Spleen (tissue), 10 donors: ENCODE data around the gene HDHD3. TPM values are rescaled to one million over a fixed set of nuclear protein-coding genes. Genes with fewer than 3 reads are reported as not detected.

ENCODE experiments used
- polyA plus RNA-seq, 3 donors: library from polyadenylated mRNA; stranded (reverse); fragments of 200-250 nt; gene quantifications; one replicate each; pipeline ENCODE4 v1.2.1, GENCODE V29; 2013
- total RNA-seq, 7 donors: library from RNA; depleted of rRNA in 3 of 7; stranded (reverse); fragments of >200 nt in 3 of 7; fragmentation: NEBNext Ultra II Directional in 4 of 7; extraction: Animal tissue kit (Norgen Biotek cat#: 25700) in 4 of 7; gene quantifications; one replicate each; pipeline versions ENCODE4 v1.1.0 to v1.2.1, GENCODE V29; 2016 to 2021
- donor health status: healthy with polysubstance abuse.
- donor health status: DM: no; HTN: no; CAD: no; lungs with moderate emphysema.
- donor health status: DM: no; HTN: no; CAD: no.
- donor health status: Bipolar disorder and iron deficiency.
- donor health status: healthy.
- donor health status: DM: no; HTN: no; CAD: no.
- donor health status: DM: yes; HTN: yes; CAD: no.

HDHD3 gene
- total and polyA plus RNA-seq, 10 donors: 13.5 to 38.3 (median 17.6) TPM

Other genes starting within 250 kb of the HDHD3 start
- gene SLC31A2, start 226.0 kb downstream of the HDHD3 start, total RNA-seq: 10 to 100 TPM; 30.8 to 97.3 (median 58.5) TPM
- gene SLC31A2, start 226.0 kb downstream of the HDHD3 start, polyA plus RNA-seq: 10 to 100 TPM in 2 of 3 donors, 1 to 10 TPM in 1; 7.7 to 13.5 (median 12.4) TPM
- gene FKBP15, start 155.7 kb downstream of the HDHD3 start, total RNA-seq: 10 to 100 TPM; 50.7 to 68.0 (median 60.0) TPM
- 10 to 100 TPM; 11.5 to 18.4 (median 12.4) TPM for gene FKBP15, start 155.7 kb downstream of the HDHD3 start, polyA plus RNA-seq
- gene SLC31A1, start 155.4 kb downstream of the HDHD3 start, total RNA-seq: 10 to 100 TPM; 17.7 to 22.7 (median 19.2) TPM
- 1 to 10 TPM; 3.0 to 5.5 (median 3.3) TPM for gene SLC31A1, start 155.4 kb downstream of the HDHD3 start, polyA plus RNA-seq
- 10 to 100 TPM; 20.6 to 31.3 (median 27.1) TPM for gene CDC26, start 101.4 kb downstream of the HDHD3 start, total RNA-seq
- 10 to 100 TPM; 41.5 to 42.9 (median 41.8) TPM for gene CDC26, start 101.4 kb downstream of the HDHD3 start, polyA plus RNA-seq
- gene PRPF4, start 101.3 kb downstream of the HDHD3 start, total RNA-seq: 10 to 100 TPM; 13.5 to 20.2 (median 17.5) TPM
- 10 to 100 TPM in 2 of 3 donors, 1 to 10 TPM in 1; 7.7 to 12.4 (median 10.5) TPM for gene PRPF4, start 101.3 kb downstream of the HDHD3 start, polyA plus RNA-seq
- under 1 TPM in 1 of 7 donors, not detected in 6; 0.35 TPM for gene RNF183, start 73.6 kb downstream of the HDHD3 start, total RNA-seq
- under 1 TPM; 0.06 to 0.09 (median 0.08) TPM for gene RNF183, start 73.6 kb downstream of the HDHD3 start, polyA plus RNA-seq
- gene WDR31, start 36.7 kb downstream of the HDHD3 start, total RNA-seq: 1 to 10 TPM in 3 of 7 donors, under 1 TPM in 4; 0.46 to 2.3 (median 0.94) TPM
- under 1 TPM; 0.15 to 0.35 (median 0.27) TPM for gene WDR31, start 36.7 kb downstream of the HDHD3 start, polyA plus RNA-seq
- 1 to 10 TPM in 3 of 7 donors, under 1 TPM in 4; 0.47 to 1.7 (median 0.79) TPM for gene BSPRY, start 27.4 kb downstream of the HDHD3 start, total RNA-seq
- under 1 TPM; 0.26 to 0.77 (median 0.26) TPM for gene BSPRY, start 27.4 kb downstream of the HDHD3 start, polyA plus RNA-seq
- gene ALAD, start 24.3 kb upstream of the HDHD3 start, total RNA-seq: 10 to 100 TPM; 19.3 to 31.1 (median 29.5) TPM
- gene ALAD, start 24.3 kb upstream of the HDHD3 start, polyA plus RNA-seq: 10 to 100 TPM; 14.4 to 21.7 (median 15.9) TPM
- 10 to 100 TPM; 29.3 to 53.0 (median 36.9) TPM for gene POLE3, start 33.7 kb upstream of the HDHD3 start, total RNA-seq
- gene POLE3, start 33.7 kb upstream of the HDHD3 start, polyA plus RNA-seq: 10 to 100 TPM; 30.6 to 45.6 (median 44.5) TPM
- gene C9orf43, start 33.8 kb upstream of the HDHD3 start, total RNA-seq: under 1 TPM in 5 of 7 donors, not detected in 2; 0.37 to 0.92 (median 0.46) TPM
- gene C9orf43, start 33.8 kb upstream of the HDHD3 start, polyA plus RNA-seq: under 1 TPM; 0.27 to 0.59 (median 0.48) TPM
- gene RGS3, start 86.7 kb upstream of the HDHD3 start, total RNA-seq: 100 to 1,000 TPM in 1 of 7 donors, 10 to 100 TPM in 6; 63.2 to 122 (median 84.4) TPM
- 10 to 100 TPM; 17.5 to 48.3 (median 26.5) TPM for gene RGS3, start 86.7 kb upstream of the HDHD3 start, polyA plus RNA-seq